Fibroblast of pulmonary artery (primary cell): Measurements from ENCODE around the gene CCDC178.
A peak's percentile ranks its signal among the peaks of the same experiment; 100 is the strongest.

Experiments
- DNase-seq: peaks from one replicate; pipeline ENCODE4 v3.0.0-alpha.2; 2010; ENCODE audit warnings: low read depth
- H3K4me3 ChIP-seq: replicated peaks from 2 replicates; pipeline ENCODE4 v1.5.1; 2011; ENCODE audit warnings: low read depth, mild to moderate bottlenecking, control low read depth, low read length, moderate library complexity
- TF ChIP-seq, protein P1 (sequence below): IDR thresholded peaks from 2 replicates; pipeline ENCODE4 v1.5.1; 2011; ENCODE audit warnings: mild to moderate bottlenecking, control low read depth, low read length, inconsistent platforms; ENCODE audit errors: missing control alignments

The CCDC178 gene

GRCh38 chr18:32899819-32900218 lies 540.7 kb downstream of the CCDC178 start:
- peak; percentile 13 for DNase-seq
- TF ChIP-seq, protein P1, sequence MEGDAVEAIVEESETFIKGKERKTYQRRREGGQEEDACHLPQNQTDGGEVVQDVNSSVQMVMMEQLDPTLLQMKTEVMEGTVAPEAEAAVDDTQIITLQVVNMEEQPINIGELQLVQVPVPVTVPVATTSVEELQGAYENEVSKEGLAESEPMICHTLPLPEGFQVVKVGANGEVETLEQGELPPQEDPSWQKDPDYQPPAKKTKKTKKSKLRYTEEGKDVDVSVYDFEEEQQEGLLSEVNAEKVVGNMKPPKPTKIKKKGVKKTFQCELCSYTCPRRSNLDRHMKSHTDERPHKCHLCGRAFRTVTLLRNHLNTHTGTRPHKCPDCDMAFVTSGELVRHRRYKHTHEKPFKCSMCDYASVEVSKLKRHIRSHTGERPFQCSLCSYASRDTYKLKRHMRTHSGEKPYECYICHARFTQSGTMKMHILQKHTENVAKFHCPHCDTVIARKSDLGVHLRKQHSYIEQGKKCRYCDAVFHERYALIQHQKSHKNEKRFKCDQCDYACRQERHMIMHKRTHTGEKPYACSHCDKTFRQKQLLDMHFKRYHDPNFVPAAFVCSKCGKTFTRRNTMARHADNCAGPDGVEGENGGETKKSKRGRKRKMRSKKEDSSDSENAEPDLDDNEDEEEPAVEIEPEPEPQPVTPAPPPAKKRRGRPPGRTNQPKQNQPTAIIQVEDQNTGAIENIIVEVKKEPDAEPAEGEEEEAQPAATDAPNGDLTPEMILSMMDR = peak; percentile 24
- no peak overlapping the region for H3K4me3 ChIP-seq

- DNase-seq = peak; percentile 11
- H3K4me3 ChIP-seq = no peak overlapping the region
- TF ChIP-seq, protein P1 = no peak
Observed at GRCh38 chr18:32896776-32897547, 543.6 kb downstream of the CCDC178 start.

- no peak for DNase-seq
- H3K4me3 ChIP-seq = no peak overlapping the region
- TF ChIP-seq, protein P1 = no peak
Observed at GRCh38 chr18:32893915-32894314, 546.6 kb downstream of the CCDC178 start.

DNA sequence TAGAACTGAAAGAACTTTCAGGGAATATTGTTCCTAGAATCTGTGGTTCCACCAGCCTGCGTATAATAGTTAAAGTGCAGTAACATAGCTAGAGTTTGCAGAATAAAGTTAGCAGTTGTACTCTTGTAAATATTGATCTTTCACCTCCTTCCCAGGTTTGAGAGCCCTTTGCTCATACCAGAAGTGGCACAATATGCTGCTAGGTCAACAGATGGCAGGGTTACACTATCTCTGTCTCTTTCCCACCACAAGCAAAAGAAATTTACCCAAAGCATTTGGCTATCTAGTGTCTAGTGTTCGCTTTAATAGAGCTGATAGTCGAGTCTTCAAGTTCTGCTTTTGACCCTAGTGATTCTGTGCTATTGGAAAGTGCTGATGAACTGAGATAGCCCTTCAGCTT lies 548.7 kb downstream of the CCDC178 start:
- TF ChIP-seq, protein P1 = no peak
- no peak overlapping the region for H3K4me3 ChIP-seq
- no peak for DNase-seq

DNA sequence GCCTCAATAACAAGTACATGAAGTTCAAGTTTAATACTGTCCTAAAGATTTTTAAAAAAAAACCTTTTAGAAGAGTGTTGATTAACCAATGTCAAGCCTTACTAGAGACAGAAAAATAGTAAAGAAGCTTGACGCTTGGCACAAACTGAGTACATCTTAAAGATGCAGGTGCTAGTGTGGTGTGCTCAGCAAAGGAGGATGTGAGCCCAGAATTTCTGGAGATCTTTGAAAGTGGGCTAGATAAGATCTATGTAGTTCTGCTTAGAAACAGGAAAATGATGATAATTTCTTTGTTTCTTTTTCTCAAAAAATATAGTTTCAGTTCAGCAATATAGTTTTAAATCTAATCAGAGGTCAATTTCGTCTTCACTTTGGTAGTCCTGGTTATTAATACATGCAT lies 549.4 kb downstream of the CCDC178 start:
- DNase-seq = no peak
- no peak overlapping the region for H3K4me3 ChIP-seq
- TF ChIP-seq, protein P1 = no peak

DNA sequence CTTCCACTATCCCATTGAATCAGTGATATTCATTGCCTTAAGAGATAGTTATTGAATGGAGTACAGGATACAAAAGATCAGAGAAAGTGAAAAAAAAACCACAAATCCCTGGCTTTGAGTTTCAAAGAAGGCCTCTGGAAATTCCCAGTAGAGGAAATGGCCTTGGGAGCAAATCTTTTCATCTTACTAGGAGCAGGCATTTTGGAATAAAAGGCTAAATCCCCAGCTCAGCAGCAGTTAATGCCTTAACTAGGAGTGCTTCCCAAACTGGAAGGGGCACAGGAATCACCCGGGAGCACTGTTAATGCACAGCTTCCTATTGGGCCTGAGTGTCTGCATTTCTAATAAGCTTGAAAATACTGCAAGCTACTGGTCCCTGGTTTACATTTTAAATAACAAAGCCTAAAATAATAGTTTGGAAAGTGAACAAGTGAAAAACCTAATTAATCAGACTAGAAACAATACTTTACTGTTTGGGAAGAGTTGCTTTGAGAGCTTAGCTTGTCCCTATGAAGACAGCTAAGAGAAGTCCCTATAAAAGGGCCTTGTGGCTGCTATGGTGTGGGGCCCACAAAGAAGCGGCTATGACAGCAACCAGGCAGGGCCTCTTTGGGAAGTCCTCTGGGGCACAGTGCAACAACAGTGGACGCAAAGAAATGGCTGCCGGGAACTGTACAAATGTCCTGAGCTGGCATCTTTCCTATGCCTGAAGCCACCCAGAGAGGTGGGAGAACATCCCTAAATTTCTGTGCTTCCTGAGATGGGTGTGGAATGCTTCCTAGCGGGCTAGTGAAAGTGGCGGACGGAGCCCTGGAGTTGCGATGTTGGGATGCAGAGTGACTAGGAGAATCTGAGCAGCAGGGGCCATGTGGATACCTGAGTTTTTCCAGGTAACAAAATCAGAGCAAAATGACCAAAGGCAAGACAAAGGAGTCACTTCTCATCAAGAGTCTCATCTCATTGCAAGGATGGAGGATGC lies 550.6 kb downstream of the CCDC178 start:
- TF ChIP-seq, protein P1 = no peak
- no peak for DNase-seq
- H3K4me3 ChIP-seq = no peak overlapping the region
